ENCODE results near the gene HP.
"Not testable (repeated sequence)": the region's sequence is repeated elsewhere in the genome, so short reads cannot be mapped to it uniquely, and the experiment has no call there.

Gene HP

GRCh38 chr16:72043058-72043457 lies 11.2 kb upstream of the HP start:
- DNase-seq = no peak

GRCh38 chr16:72043539-72043938 lies 10.8 kb upstream of the HP start:
- DNase-seq = no peak

- DNase-seq = no peak
Measured at GRCh38 chr16:72044296-72044695, 10.0 kb upstream of the HP start.

GRCh38 chr16:72044825-72045359 lies 9.4 kb upstream of the HP start:
- no peak for DNase-seq

- DNase-seq = no peak
Measured at GRCh38 chr16:72049110-72049509, 5.2 kb upstream of the HP start.

GRCh38 chr16:72050769-72051464 lies 3.4 kb upstream of the HP start:
- no peak for DNase-seq

GRCh38 chr16:72051818-72052217 lies 2.5 kb upstream of the HP start:
- no peak for DNase-seq

- no peak for DNase-seq
Measured at GRCh38 chr16:72055911-72056310, 1.6 kb downstream of the HP start.

GRCh38 chr16:72057313-72057712 lies 3.0 kb downstream of the HP start:
- DNase-seq = not testable (repeated sequence)

- DNase-seq = not testable (repeated sequence)
Measured at GRCh38 chr16:72059060-72059459, 4.8 kb downstream of the HP start.

- no peak for DNase-seq
Measured at GRCh38 chr16:72060405-72060804, 6.1 kb downstream of the HP start.

- no peak for DNase-seq
Measured at GRCh38 chr16:72061564-72061963, 7.3 kb downstream of the HP start.

GRCh38 chr16:72064361-72064894 lies 10.1 kb downstream of the HP start:
- no peak for DNase-seq

- peak in 6 of 56 donors; percentile 2 to 32 (median 5) for DNase-seq
Measured at GRCh38 chr16:72066747-72067146, 12.4 kb downstream of the HP start.

- no peak for DNase-seq
Measured at GRCh38 chr16:72068930-72069329, 14.6 kb downstream of the HP start.

- peak in 14 of 56 donors; percentile 1 to 54 (median 12) for DNase-seq
Measured at GRCh38 chr16:72072514-72073342, 18.4 kb downstream of the HP start.

- peak in 41 of 56 donors; percentile 7 to 77 (median 36) for DNase-seq
Measured at GRCh38 chr16:72073560-72074230, 19.4 kb downstream of the HP start.

GRCh38 chr16:72075067-72075466 lies 20.8 kb downstream of the HP start:
- DNase-seq = not testable (repeated sequence)

GRCh38 chr16:72076991-72077706 lies 22.8 kb downstream of the HP start:
- DNase-seq = not testable (repeated sequence)

- DNase-seq = no peak
Measured at GRCh38 chr16:72083778-72084404, 29.6 kb downstream of the HP start.

Data from nucleus accumbens (tissue), 56 donors.